ENCODE measurements around the gene EGR4.

Gene EGR4

DNA sequence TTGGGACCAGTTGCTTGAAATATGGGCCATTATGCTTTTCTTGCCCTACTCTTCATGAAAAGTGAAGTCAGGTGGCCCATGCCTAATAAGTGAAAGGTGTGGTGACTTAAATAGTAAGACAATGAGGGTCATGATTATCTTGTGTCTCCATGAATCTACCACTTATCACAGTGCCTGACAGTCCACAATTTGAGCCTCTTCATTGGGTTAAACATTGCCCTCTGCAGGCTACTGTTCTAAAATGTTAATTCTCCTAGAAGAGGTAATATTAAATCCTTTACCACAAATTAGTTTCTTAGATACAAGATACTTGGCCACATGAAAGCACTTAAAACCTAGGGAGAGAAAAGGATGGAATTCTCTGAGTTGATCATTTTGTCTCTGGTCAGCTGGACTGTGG is 4.0 kb downstream of the EGR4 start:
- DNase-seq, result no peak

DNA sequence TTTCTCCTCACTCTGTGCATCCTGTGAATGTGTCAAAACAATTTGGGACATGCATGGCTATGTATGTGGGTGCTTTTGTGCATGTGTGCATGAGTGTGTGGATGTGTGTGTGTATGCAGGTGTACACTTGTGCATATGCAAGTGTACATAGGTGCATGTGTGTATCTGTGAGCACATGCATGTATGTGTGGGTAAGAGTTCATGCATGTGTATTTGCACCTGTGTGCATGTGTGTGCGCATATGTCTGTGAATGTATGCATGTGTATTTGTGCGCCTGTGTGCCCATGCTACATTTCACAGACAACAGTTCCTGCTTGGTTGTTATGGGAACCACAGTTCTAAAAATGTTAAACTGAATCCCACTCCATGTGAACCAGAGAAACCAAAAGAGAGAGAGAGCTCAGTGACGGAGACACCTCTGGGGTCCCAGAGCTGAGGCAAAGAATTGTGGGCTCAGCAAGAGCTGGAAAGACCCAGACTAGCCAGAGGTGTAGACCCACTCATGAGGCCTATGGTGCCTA is 7.2 kb downstream of the EGR4 start:
- DNase-seq, result peak; percentile 23

DNA sequence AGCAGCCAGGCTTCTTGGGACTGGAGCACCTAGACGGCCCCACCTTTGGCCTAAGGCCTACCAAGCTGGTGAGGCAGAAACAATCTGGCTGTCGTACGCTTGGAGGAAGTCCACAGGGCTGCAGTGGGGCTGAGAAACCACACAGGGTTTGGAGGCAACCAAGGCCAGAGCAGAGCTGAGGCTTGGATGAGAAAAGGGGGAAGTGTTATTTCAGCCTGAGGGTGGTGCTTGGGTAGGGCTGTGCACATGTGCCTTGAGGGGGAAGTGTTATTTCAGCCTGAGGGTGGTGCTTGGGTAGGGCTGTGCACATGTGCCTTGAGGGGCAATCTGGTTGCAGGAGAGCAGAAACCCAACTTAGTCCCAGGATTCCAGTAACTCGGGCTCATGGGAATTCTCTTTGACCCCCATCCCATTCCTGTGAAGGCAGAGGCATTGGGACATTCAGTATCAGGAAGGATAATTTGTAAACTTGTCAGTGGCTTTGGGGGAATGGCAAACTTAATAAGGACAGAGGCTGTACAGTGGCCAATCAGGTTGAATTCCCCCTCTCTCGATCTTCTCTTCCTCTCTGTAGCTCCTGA is 8.1 kb downstream of the EGR4 start:
- peak; percentile 3 for DNase-seq

DNA sequence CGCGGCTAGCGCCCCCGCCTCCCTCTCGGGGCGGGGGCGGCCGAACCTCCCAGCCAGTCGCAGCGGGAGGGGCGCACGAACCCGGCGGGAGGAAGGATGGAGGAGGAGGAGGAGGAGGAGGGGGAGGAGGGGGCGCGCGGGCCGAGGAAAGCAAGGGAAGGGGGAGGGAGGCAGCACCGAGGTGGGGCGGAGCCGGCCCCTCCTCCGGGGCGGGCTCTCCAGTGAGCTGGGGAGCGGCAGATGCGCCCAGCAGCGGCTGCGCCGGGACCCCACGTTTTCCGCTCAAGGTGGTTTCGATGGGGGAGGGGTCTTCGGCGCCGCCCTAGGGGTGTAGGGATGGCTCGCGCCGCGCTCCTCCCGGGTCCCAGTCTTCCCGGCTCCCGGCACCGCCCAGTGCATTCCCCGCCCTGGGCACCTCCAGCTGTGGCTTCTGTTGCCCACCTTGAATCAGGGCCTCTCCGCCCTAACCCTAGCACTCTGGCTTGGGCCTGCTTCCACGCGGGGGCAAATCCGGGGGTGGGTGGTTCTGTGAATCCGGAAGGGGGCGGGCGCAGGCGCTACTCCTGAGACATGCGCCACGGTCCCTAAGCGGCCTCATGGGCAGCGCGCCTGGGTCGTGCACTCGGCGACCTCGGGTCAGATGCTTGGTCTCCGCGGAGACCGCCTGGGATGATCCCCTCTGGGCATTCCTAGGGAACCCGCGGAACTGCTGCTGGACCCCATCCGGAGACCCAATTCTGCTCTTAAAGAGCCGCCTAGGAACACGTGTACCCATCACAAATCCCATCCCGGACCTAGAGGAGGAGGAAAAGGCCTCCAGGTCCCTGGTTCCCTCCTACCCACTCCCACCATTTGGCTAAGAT is 8.8 kb downstream of the EGR4 start, which contains the start of gene FBXO41:
TSS of gene FBXO41 (minus strand) at position 183 of the 863 bp plus-strand sequence. CDS start 14,848 bp downstream, outside the sequence.
- peak; percentile 72 for DNase-seq

DNA sequence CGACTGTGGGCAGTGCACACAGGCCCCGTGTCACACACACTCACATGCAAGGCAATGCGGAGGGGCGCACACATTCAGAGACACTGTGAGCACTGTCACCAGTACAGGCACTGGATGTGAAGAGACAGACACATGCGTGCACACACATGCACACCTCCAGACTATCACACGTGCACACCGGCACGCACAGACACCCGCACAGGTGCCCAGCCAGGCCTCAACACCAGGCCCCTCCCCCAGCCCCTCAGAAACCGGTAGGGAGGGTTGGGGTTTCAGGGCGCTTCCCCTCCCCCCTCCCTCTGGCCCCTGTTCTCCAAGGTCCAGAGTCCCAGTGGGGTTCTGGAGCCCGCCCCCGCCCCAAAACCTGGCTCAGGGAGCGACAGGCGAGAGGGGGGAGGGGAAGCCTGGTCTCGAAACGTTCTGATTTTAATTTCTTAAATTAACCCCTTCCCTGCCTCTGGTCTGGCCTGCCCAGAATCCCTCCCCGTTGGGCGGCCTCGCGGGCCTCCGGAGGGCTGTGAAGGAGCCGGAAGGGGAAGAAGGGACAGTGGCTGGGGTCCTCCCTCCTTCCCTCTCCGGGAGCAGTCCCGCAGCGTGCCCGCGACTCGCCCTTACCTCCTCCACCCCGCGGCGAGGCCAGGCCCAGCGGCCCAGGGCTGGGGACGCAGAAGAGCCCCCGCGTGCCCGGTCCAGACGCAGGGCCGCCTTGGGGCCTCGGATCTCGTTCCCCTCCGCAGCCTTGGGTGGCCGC is 9.6 kb downstream of the EGR4 start:
- DNase-seq, result peak; percentile 60

DNA sequence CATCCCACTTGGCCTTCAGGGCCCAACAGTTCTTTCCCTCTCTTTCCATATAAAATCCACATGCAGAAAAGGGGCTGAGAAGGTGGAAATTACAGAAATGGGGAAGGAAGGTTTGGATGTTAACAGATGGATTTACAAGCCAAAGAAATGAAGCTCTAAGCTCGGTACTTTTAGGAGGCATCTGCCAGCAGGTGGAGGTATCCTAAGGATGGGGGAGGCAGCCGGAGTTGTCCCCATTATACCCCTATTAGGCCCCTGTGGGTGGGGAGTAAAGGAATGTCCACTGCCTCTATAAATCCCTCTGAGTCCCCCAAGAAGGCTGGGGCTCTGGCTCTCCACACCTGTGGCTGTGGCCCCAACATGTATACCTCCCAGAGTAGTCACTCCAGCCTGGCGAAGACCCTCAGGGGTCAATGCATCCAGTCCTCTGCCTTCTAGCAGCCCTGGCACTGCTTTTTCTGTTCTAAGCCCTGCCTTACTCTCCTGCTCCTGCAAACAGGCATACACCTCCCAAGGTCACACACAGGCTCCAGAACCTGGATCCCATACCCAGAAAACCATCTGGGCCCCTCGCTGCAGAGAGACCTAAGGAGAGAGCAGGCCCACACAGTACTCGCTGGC is 10.3 kb downstream of the EGR4 start:
- peak; percentile 38 for DNase-seq

DNA sequence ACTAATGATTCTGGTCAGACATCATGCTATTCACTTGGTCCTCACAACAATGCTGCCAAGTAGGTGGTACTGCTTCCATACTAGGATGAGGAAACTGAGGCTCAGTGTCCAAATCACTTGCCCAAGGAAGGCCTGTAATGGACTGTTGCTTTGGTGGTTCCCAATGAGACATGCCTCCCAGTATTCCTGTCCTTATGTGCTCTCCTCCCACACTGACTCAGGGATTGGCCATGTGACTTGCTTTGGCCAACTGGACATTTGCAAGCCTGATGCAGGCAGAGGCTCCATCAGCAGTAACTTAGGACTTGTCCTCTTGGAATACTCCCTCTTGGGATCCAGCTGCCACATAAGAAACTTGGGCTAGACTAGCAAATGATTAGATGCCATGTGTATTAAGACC is 12.1 kb downstream of the EGR4 start:
- no peak for DNase-seq

DNA sequence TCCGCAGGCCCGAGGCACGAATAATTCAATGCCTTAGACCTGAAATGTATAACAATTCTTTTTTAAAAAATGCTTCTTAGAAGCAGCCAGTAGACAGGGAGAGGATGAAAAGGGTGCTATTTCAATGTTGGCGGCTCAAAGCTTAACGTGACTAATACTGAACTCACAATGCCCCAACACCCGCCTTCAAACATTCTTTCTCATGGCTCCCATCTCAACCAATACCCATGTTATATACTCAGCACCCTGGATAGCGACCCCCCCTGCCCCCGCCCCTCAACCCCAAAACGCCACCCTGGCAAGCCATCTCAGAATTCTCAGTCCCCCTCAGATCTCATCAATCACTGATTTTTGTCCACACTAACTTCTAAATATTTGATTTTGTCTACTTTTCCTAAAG is 13.5 kb downstream of the EGR4 start:
- DNase-seq, result no peak

DNA sequence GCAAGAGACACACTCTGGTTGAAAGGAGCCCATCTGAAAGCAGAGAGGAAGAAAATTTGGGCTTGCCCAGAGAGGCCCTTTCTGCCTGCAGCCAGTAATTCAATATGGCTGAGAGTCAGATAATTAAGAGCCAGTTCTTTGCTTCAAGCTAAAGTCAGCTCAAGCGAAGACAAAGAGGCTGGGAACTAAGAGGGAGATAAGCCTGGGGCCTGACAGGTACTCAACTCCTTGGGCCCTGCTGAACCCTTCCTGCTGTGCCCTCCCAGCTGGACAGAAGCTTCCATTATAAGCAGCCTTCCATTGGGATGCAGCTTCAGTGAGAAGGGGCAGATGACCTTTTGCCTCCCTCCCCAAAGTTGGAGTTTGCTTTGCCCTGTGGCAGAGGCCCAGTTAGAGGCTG is 21.1 kb downstream of the EGR4 start:
- DNase-seq, result no peak

DNA sequence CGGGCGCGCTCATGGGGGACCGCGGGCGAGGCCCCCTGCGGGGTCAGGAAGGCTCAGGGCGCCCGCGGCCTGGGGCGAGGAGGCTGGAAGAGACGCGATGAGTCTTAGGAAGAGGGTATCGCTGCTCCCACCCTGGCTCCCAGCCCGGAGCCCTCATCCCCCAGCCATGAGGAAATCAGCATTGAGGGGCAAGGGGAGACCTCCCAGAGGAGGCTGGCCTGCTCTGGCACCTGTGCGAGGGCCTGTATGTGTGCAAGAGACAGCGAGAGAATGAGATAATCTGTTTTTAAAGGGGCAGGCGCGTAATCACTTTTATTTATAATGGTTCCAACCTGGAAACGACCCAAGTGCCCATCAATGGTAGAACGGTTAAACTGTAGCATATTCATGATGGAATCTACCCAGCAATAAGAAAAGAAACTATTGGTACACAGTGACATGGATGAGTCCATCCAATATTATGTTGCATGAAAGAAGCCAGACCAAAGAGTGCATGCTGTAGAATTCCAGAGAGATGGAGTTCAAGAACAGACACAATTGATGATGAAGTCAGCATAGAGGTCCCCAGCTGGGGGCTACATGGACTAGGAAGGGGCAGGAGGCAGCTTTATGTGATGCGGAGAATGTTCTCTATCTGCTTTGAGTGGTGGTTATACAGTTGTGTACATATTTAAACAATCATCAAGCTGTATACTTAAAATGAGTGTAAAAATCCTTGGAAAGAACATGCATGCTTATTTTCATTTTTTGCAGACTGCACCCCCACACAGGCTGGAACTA is 23.5 kb downstream of the EGR4 start:
- DNase-seq, result no peak

DNA sequence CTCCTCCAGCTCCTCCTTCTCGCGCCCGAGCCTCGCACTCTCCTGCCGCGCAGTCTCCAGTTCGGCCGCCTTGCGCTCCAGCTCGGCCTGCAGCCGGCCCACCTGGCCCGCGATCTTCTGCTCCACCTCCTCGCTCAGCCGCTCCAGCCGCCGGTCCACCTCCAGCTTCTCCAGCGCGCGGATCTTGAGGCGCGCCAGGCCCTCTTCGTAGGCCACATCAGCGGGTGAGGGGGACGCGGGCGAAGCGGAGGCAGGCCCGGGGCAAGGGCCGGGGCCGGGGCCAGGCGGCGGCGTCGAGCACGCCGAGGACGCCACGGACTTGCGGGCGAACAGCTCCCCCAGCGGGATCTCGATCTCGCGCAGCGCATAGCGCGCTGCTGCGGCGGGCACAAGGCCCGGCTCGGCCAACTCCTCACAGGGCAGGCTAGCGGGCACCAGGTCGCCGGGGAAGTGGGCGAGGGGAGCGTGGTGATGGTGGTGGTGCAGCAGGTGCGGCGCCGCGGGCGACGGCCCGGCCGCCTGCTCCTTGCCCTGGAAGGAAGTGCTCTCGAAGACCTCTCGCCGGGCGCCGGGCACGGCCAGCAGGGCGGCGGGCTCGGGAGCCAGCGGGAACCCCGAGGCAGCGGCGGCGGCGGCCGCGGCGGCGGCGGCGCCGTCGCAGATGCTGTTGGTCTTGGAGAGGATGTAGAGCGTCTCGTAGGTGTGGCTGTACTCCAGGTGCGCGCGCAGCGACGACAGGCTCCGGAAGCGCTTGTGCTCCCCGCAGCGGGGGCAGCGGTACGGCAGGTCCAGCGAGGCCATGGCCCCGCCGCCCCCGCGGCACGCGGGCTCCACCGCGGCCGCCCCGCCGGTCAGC is 24.3 kb downstream of the EGR4 start:
- peak; percentile 83 for DNase-seq

DNA sequence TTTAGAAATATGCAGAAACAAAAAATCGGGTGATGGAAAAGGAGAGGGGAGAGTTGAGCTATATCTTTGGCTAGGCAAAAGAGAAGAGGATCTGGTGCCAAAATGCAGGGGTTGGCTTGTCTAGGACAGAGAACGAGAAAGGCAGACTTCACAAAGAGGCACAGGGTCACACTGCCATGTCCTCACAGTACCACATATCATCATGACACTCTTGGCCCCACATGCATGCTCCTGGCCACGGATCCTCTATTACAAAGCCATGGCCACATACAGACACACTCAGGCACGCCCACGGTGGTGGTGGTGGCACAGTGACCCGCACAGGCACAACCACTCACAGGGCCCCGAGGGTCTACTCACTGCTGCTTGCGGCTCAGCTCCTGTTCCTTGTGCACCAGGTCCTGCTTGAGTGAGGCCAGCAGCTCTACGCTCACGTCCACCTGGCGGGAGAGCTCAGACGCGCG is 24.9 kb downstream of the EGR4 start:
- no peak for DNase-seq

DNA sequence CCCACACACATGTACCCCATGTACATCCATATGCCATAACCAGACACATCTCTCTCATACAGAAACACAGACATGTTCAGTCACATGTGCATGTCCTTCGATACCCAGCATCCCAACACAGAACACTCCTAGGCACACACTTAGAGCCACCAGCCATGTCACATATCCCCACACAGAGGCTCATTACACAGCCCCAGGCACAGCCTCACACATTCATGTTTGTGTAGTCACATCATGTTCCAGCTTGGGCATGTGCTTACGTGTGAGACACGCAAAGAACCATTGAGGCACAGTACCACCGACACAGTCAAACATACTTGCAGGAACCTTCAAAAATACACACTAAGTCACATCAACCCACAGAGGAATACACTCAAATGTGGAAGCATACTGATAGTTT is 26.3 kb downstream of the EGR4 start:
- no peak for DNase-seq

DNA sequence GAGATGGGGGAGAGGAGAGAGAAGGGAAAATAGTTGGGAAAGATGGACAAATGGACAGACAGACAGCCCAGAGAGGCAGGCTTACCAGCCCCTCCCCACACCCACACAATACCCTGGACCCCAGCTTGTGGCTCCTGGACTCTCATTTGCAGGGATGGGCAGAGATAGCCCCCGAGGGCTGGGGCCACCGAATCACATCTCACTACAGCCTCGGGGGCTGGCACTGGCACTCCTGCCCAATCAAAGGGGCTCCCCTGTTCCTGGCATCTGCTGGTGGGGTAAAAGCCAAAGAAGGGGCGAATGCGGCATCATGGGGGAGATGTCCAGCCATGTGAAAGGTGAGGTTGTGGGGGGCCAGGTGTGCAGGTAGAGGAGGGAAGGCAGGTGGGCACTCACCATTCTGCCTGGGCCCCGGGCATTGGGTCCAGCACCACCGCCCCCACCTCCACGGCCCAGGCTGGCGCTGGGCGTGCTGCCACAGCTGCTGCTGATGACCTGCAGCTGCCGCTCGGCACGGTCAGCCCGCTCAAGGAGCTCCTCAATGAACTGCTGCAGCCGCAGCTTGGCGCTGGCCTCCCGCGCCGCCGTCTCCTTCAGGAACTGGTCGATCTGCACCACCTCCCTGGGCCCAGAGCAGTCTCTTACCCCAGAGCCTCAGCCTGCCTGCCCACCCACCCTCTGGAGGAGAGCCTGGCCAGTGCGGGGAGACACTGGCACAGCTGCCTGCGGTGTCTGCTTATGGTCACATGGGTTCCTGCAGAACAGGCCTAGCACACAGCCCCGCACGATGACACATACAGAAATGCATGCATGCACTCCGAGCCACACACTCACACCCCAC is 27.1 kb downstream of the EGR4 start:
- DNase-seq, result peak; percentile 88

DNA sequence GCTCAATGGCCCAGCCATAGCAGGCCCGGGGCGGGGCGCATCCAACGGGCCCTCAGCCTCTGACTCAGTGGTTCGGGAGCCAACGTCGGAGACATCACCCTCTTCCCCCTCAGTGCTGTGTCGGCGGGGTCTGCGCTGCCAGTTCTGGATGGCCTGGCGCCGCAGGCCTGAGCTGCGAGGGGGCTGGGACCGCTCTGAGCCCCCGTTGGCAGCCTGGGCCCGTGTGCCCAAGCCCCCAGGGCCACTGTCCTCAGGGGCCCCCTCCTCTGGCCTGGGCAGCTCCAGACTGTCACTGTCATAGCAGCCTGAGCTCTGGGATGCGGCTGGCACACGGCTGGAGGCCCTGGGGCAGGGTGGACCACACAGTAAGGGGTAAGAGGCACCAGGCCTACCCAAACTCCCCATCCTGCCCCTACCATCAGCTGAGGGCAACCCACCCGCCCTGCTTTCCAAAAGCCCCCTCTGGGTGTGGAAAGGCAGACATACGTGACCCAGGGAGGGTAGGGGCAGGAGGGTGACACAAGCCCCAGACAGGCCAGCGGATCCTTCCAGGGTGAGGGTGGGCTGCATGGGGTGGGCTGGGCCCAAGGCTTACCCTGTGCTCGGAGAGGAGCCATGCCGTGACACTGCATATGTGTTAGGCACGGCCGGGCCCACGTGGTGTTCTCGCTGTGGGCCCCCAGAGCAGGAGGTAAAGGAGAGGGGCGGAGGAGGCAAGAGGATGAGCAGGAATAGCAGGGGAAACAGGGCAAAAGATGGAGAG is 27.9 kb downstream of the EGR4 start:
- DNase-seq, result no peak

DNA sequence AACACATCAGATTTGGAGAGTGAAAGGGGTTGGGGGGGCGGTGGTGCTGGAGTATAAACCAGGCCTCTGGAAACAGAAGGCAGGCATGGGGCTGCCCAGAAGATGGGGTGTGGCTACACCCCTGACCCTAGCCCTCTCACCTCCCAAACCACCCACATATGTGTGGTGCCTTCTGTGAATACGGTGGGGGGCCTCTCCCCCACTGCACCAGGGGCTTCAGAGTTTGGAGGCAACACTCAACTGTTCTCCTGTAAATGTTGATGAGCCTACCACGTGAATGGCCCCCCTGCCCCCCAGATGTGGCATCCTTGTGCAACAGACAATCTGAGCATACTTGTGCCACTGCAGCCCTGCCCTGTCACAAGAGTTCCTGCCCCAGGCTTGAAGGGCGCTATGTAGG is 28.6 kb downstream of the EGR4 start:
- DNase-seq, result no peak

DNA sequence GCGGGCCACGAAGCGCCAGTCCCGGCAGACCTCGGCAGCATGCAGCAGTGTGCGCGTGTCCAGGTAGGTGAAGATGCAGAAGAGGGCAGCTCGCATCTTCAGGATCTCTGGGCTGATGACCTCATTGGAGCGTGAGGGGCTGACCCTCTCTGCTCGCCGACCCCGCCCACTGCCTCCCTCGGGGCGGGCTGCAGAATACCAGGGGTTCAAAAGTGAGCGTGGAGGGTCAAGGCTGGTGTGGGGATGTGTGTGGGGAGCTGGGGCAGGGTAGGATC is 29.1 kb downstream of the EGR4 start:
- no peak for DNase-seq

DNA sequence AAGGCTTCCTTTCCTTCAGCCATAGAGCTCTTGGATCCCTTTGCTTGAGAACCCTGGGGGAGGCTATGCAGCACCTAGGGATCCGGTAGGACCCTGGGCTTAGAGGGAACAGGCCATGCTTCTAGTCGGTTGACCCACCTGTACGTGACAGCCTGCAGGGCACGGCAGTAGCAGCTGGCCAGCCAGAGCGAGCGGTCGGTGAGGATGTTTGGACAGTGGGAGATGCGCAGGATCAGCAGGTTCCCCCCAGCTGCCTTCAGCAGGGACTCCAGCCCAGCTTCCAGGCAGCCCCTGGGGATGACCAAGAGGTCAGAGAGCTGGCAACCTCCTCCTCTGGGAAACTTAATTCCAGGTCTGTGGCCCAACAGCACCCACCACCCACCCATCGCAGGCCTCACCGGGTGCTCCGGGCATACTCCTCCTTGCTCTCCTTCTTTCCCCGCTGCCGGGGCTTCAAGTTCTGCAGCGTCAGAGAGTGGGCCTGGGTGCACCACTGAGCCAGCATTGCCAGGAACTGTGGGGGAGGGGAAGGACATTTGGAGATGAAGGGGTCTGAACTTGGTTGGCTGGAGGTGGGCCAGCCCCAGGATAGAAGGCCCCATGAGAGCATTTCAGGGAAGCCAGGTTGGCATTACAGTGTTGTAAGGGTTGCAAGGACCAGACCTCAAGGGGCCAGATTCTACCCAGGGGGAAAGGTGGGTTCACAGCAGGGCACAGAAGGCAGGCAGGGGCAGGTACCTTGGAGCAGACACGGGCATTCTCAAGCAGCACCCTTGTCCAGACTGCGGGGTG is 29.6 kb downstream of the EGR4 start:
- no peak for DNase-seq

Data from islet precursor cell (in vitro differentiated cells).